HUDEP-2 (cell line): Measurements from ENCODE around the gene SNAP23.

Experiments
- DNase-seq, 76 experiments: peaks; one replicate each; lab custom pipeline; 2025; ENCODE audit not compliant: unreplicated experiment in 76 of 76; lab: John Stamatoyannopoulos, UW

The SNAP23 gene

GRCh38 chr15:42493679-42494078 lies 1.8 kb upstream of the SNAP23 start:
- no peak for DNase-seq

- DNase-seq, result no peak
Observed at GRCh38 chr15:42494998-42495360, 455 bp upstream of the SNAP23 start.

- peak in 13 of 76 experiments; percentile 4 to 51 (median 21) for DNase-seq
Observed at GRCh38 chr15:42498212-42499068, 3.0 kb downstream of the SNAP23 start.

GRCh38 chr15:42499858-42500609 lies 4.6 kb downstream of the SNAP23 start:
- peak in 56 of 76 experiments; percentile 4 to 64 (median 33) for DNase-seq

- DNase-seq, result peak in 70 of 76 experiments; percentile 7 to 86 (median 52)
Observed at GRCh38 chr15:42502477-42502876, 7.0 kb downstream of the SNAP23 start.

- DNase-seq, result no peak
Observed at GRCh38 chr15:42503825-42504224, 8.4 kb downstream of the SNAP23 start.

GRCh38 chr15:42504631-42505030 lies 9.2 kb downstream of the SNAP23 start:
- no peak for DNase-seq

GRCh38 chr15:42507514-42507913 lies 12.1 kb downstream of the SNAP23 start:
- no peak for DNase-seq

GRCh38 chr15:42508263-42508690 lies 12.8 kb downstream of the SNAP23 start:
- no peak for DNase-seq

- DNase-seq, result no peak
Observed at GRCh38 chr15:42510258-42511006, 15.0 kb downstream of the SNAP23 start.

GRCh38 chr15:42511007-42511391 lies 15.6 kb downstream of the SNAP23 start:
- DNase-seq, result no peak

- DNase-seq, result no peak
Observed at GRCh38 chr15:42523331-42523730, 27.9 kb downstream of the SNAP23 start.

- no peak for DNase-seq
Observed at GRCh38 chr15:42528970-42529369, 33.5 kb downstream of the SNAP23 start.

- no peak for DNase-seq
Observed at GRCh38 chr15:42533246-42533645, 37.8 kb downstream of the SNAP23 start.

GRCh38 chr15:42544853-42545629 lies 49.6 kb downstream of the SNAP23 start:
- no peak for DNase-seq

GRCh38 chr15:42547918-42548248 lies 52.4 kb downstream of the SNAP23 start:
- DNase-seq, result peak in 7 of 76 experiments; percentile 3 to 43 (median 27)

- peak in 74 of 76 experiments; percentile 12 to 85 (median 70) for DNase-seq
Observed at GRCh38 chr15:42548249-42549031, 53.0 kb downstream of the SNAP23 start, which contains the start of the genes HAUS2 and LRRC57. HAUS2 (plus strand) TSS chr15:42548838; CDS start chr15:42548873, 35 bp downstream. LRRC57 (minus strand) TSS chr15:42548793; CDS start chr15:42548434, 359 bp downstream.

- DNase-seq, result peak in 30 of 76 experiments; percentile 2 to 65 (median 31)
Observed at GRCh38 chr15:42549032-42549491, 53.6 kb downstream of the SNAP23 start.

GRCh38 chr15:42549741-42550392 lies 54.4 kb downstream of the SNAP23 start:
- peak in 24 of 76 experiments; percentile 7 to 62 (median 26) for DNase-seq
